Mucosa of rectum (tissue), 2 donors: Measurements from ENCODE around the gene LRMDA.

Experiments used
- H3K27ac ChIP-seq, 2 donors: one replicate each; pipeline ENCODE4 v1.7.0; 2013; ENCODE audit warnings: inconsistent platforms in 2 of 2, low read depth in 2 of 2, low read length in 2 of 2
- H3K27me3 ChIP-seq, 2 donors: one replicate each; pipeline ENCODE4 v1.7.0; 2013; ENCODE audit warnings: low read length in 2 of 2; ENCODE audit not compliant: control insufficient read depth in 2 of 2, insufficient read depth in 2 of 2
- H3K36me3 ChIP-seq, 2 donors: one replicate each; pipeline ENCODE4 v1.7.0; 2013; ENCODE audit warnings: low read length in 2 of 2; ENCODE audit not compliant: control insufficient read depth in 2 of 2, insufficient read depth in 2 of 2
- H3K4me1 ChIP-seq, 2 donors: one replicate each; pipeline ENCODE4 v1.7.0; 2013; ENCODE audit warnings: low read length in 2 of 2, mild to moderate bottlenecking in 1 of 2; ENCODE audit not compliant: control insufficient read depth in 2 of 2, insufficient read depth in 2 of 2
- H3K4me3 ChIP-seq, 2 donors: one replicate each; pipeline ENCODE4 v1.7.0; 2013; ENCODE audit warnings: low read length in 2 of 2
- H3K9ac ChIP-seq, 2 donors: one replicate each; pipeline ENCODE4 v1.7.0; 2013; ENCODE audit warnings: low read length in 2 of 2, low read depth in 1 of 2, mild to moderate bottlenecking in 1 of 2
- H3K9me3 ChIP-seq, 2 donors: one replicate each; pipeline ENCODE4 v1.7.0; 2013; ENCODE audit warnings: low read length in 2 of 2; ENCODE audit not compliant: control insufficient read depth in 2 of 2
- donor health status: healthy.
- donor health status: Normal muscosa, but diverticular disease.

LRMDA gene

DNA sequence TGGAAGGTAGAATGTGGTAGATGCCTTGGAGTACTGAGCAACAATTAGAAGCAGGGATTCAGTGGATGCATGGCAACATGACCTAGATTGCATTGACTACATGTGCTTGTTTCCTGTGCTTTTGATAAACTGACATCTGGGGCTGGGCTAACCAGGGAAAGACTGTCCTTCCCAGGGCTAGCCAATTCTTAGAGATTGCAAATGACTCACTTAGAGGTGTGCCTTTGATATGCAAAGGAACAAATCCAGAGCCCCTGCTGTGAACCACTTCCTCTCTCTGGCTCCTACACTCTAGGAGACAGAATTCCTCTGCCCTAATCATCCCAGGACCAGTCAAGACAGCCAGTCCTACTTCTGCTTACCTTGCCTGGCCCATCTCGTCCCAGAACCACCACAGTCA, 651.5 kb downstream of the LRMDA start:
- no peaks in the 10 kb centered on the region for H3K9me3 ChIP-seq
- no peaks in the 10 kb centered on the region for H3K27me3 ChIP-seq
- H3K4me1 ChIP-seq: peaks cover 3 to 7% of the 10 kb centered on the region in 2 donors
- H3K9ac ChIP-seq: no peak overlapping the region
- no peaks in the 10 kb centered on the region for H3K36me3 ChIP-seq
- H3K27ac ChIP-seq: peak overlapping the region; percentile 17 to 26
- H3K4me3 ChIP-seq: no peak overlapping the region

DNA sequence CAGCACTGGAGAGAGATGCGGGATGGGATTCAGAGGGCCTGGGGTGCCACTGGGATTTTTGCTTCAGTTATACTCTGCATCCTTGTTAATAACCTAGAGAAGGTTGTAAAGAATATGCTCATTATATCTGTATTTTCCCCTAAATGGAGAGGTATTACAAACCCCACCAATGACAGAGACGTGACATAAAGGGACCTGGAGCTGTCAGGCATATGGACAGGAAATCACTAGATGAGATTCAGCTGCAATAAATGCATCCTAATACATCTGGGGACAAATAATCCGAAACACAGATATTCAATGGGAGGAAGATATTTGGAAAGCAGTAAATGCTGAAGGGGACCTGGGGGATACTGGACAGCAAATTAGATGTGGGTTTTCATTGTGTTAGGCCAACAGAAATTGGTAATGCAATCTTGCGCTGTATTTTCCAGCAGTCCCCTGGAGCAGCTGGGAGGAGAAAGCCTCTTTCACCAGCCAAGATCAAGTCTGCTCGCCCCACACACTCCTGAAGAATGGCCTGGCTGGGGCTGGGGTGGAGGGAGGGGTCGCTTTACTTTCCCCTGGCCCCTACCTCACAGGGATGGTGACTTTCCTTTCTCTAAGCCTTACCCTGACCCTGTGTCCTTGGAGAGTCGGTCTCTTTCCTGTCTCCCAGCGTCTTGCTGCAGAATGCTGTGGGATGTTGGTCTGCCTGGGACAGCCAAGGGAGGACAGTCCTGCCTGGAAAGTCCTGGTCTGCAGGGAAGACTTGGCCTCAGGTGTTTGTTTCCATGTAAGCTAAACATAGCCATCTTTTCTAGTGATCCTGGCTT, 653.8 kb downstream of the LRMDA start:
- Histone ChIP-seq H3K9ac (no peak overlapping the region), H3K27ac (no peak overlapping the region), H3K27me3 (no peaks in the 10 kb centered on the region), H3K9me3 (no peaks in the 10 kb centered on the region), H3K4me1 (peaks cover 3 to 7% of the 10 kb centered on the region in 2 donors), H3K36me3 (no peaks in the 10 kb centered on the region), H3K4me3 (no peak overlapping the region)

DNA sequence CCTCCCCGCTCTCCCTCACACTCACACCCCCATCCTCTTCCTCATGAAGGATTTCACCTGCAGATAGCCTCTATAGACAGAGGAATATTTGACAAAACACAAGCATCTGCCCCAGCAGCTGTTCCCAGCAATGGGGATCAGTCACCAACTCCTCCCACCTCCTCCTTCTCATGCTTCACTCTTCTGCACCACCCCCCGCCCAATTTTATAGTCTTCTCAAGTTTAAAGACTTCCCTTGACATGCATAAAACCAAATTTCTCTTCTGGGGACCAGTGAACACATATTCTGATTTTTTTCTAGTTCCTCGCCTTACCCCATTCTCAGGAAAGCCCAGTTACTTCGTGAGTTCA, 654.4 kb downstream of the LRMDA start:
- Histone ChIP-seq H3K9ac (no peak overlapping the region), H3K4me1 (peaks cover 2 to 7% of the 10 kb centered on the region in 2 donors), H3K4me3 (no peak overlapping the region), H3K27ac (no peak overlapping the region), H3K36me3 (no peaks in the 10 kb centered on the region), H3K9me3 (no peaks in the 10 kb centered on the region), H3K27me3 (no peaks in the 10 kb centered on the region)

DNA sequence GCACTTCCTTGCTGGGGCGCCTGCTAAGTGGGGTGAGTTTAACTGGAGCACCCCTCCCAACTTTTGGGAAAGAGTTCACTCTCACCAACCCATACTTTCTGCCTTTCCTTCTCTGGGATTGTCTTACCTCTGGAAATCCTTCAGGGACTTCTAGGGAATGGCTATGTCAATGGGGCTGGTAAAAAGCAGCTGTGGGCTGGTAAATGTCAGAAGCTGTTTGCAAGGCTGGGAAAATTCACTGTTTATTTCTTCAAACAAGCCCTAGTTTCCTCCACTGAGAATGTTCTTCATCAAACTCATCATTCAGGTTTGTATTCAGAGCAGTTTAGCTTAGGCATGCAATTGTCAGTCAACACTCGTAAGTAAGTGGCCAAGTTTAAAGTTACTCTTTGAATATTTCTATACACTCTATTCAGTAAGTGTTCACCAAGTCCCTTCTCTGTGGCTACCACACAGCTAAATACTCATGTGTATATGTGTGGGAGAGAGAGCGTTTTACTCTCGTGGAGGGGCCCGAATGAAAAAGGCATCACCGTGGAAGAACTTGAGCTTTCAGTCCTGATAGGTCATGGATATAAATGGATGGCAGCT, 654.8 kb downstream of the LRMDA start:
- peak overlapping the region in 1 of 2 donors; percentile 17 for H3K27ac ChIP-seq
- no peaks in the 10 kb centered on the region for H3K27me3 ChIP-seq
- H3K4me1 ChIP-seq: peaks cover 0 to 7% of the 10 kb centered on the region in 2 donors
- H3K4me3 ChIP-seq: no peak overlapping the region
- no peak overlapping the region for H3K9ac ChIP-seq
- no peaks in the 10 kb centered on the region for H3K36me3 ChIP-seq
- no peaks in the 10 kb centered on the region for H3K9me3 ChIP-seq

DNA sequence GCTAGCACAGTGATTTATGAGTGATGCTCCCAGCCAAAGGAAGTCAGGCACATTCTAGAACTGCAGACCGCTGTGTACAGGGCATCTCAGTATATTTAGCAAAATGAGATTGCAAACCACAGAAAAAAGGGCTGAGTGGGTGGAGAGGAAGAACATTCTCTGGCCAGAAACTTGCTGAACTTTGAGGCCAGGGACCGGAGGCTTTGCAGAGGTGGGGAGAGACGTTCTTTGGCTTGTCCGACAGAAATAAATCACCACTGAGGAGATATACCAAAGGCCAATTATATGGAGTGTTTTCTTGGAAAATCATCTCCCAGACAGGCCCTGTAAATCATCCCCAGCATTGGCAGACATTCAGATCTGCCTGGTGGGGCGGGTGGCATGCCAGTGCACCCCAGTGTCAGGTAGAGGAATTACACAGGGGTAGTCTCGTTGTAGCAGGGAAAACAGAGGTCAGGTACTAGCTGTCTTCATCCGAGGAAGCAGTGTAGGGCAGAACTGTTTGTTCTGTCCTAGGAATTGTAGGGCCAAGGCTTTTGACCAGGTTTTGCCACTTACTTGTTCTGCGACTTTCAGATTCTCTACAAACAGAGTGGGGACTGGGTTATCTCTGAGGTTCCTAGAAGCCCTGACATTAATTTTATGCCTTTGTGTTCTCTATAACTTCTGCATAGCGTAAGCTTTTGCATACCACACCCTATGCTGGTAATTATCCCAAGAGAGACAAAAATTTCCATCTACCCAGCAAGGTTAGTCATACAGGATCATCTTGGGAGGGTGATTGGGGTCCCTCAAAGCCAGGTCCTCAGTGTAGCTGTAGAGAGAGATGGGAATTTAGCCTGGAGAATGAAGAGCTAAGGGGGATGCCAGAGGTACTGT, 655.6 kb downstream of the LRMDA start:
- peaks cover 3 to 7% of the 10 kb centered on the region in 2 donors for H3K4me1 ChIP-seq
- no peak overlapping the region for H3K9ac ChIP-seq
- no peaks in the 10 kb centered on the region for H3K27me3 ChIP-seq
- H3K9me3 ChIP-seq: no peaks in the 10 kb centered on the region
- H3K4me3 ChIP-seq: no peak overlapping the region
- no peaks in the 10 kb centered on the region for H3K36me3 ChIP-seq
- peak overlapping the region in 1 of 2 donors; percentile 17 for H3K27ac ChIP-seq

DNA sequence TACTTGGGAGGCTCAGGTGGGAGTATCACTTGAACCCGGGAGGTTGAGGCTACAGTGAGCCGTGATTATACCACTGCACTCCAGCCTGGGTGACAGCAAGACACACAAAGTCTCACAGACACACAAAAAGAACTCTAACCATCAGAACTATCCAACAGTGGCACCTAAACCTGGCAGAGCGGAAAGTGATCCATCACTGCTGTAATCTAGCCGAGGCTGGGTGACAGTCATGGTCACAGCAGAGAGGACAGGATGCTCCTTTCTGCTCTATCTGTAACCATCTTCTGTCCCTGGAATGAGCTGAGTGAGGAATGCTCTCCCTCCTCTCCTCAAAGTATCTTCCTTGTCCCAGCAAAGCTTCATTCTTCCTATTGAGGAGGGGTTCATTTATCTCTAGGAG, 656.6 kb downstream of the LRMDA start:
- Histone ChIP-seq H3K9ac (no peak overlapping the region), H3K27ac (no peak overlapping the region)

DNA sequence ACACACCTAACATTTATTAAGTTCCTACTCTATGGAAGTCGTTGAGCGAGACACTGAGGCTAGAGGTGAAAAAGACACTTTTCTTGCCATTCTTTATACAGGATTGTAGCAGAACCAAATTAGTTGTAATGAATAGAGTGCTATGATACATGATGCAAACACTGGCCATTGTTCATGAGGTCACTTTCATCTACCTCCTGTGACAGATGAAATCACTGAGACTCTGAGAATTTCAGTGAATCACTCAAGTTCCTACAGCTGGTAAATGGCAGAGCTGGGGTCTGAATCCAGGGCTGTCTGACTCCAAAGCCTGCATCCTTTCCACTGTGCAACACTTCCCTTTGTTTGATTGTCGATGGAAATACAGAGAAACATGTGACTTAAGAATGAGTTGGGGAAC, 657.6 kb downstream of the LRMDA start:
- H3K9ac ChIP-seq: no peak overlapping the region
- no peaks in the 10 kb centered on the region for H3K36me3 ChIP-seq
- H3K4me3 ChIP-seq: no peak overlapping the region
- H3K27me3 ChIP-seq: no peaks in the 10 kb centered on the region
- no peaks in the 10 kb centered on the region for H3K9me3 ChIP-seq
- peaks cover 5 to 11% of the 10 kb centered on the region in 2 donors for H3K4me1 ChIP-seq
- H3K27ac ChIP-seq: no peak overlapping the region

More for the DNA sequence above, 656.6 kb downstream of the LRMDA start:
- Histone ChIP-seq H3K36me3 (no peaks in the 10 kb centered on the region), H3K27me3 (no peaks in the 10 kb centered on the region), H3K4me3 (no peak overlapping the region), H3K9me3 (no peaks in the 10 kb centered on the region), H3K4me1 (peaks cover 5 to 11% of the 10 kb centered on the region in 2 donors)

DNA sequence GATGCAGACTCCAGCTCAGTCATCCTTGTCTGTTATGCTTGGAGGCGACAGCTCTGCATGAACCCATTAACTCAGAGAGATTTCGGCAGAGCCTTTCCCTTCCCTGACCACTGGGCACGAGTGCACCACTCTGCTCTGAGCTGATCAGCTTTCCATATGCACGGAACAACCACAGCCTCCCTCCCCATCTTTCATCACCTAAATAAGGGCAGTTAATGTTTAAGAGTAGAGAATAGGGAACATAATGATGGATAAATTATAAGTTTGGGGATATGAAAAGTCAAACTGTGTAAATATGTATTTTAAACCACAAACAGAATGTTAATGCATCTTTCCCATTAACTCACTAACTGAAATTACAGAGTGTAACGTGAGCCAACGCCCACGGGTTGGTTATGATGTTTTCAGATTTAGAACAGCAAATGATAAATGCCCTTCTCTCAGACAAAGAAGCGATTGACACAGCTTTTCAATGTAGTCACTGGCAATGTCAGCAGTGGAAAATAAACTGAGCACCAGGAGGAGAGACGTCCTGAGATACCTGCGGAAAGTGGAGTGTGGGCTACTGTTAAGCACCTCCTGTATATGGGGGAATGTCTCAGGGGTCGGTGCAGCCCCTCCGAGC, 658.2 kb downstream of the LRMDA start:
- Histone ChIP-seq H3K27ac (no peak overlapping the region), H3K36me3 (no peaks in the 10 kb centered on the region), H3K27me3 (no peaks in the 10 kb centered on the region), H3K9ac (no peak overlapping the region), H3K4me3 (no peak overlapping the region), H3K4me1 (peaks cover 5 to 11% of the 10 kb centered on the region in 2 donors), H3K9me3 (no peaks in the 10 kb centered on the region)

DNA sequence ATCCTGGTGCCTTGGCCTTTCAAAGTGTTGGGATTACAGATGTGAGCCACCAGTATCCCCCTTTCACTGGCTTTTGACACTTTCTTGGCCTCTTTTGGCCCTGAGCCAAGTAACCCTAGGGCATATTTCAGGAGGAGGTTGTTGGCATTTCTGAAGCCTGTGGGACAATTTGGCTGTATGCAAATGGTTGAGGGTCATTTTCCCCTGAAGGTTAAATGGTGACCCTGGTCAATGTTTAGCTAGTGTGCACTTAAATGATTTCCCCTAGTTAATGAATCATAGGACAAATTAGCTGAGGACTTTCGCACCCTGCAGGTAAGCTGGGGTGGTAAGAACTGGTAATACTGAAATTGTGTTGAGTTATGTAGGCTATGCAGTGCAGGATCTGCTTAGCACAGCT, 660.5 kb downstream of the LRMDA start:
- Histone ChIP-seq H3K9me3 (no peaks in the 10 kb centered on the region), H3K4me3 (no peak overlapping the region)

More for the DNA sequence above, 660.5 kb downstream of the LRMDA start:
- Histone ChIP-seq H3K27ac (no peak overlapping the region), H3K9ac (no peak overlapping the region), H3K4me1 (peaks cover 5 to 7% of the 10 kb centered on the region in 2 donors), H3K36me3 (no peaks in the 10 kb centered on the region), H3K27me3 (no peaks in the 10 kb centered on the region)
